ENCODE data around the gene TMEM60.

DNA sequence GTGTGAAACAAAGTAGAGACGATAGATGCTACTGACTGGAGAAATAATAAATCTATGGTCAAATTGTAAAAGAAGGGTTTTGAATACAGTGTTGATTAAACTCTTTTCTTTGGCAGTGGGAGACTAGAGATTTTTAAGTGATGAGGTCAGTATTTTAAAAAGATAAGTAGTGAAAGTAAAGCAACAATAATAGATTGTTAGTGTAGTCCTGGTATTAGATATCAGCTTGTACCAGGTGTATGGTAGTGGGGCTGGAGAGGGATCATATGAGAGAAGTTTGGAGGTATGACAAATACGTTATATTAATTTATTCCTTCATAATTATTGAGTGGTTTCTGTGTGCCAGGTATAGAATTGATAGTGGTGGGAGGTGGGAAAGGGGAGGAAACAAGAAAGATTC, 25.6 kb upstream of the TMEM60 start:
- TF ChIP-seq FOS (IDR thresholded peaks at IDR 0.05; ENCODE audit: borderline replicate concordance, insufficient read depth, low read length) (no peak), EZH2 (IDR thresholded peaks at IDR 0.05; ENCODE audit: borderline replicate concordance, low read depth, low read length, severe bottlenecking) (no peak), POLR2AphosphoS5 (IDR thresholded peaks at IDR 0.05; ENCODE audit: insufficient read depth, low read depth, low read length) (no peak)
